OCI-LY3 (cell line): ENCODE measurements around the gene CEMIP.

Source experiments
- H2AFZ ChIP-seq: fragments of 200-600, 300-600 bp; shearing (Covaris generic); 2 replicates; pipeline ENCODE4 v1.6.0; 2014; ENCODE audit warnings: antibody characterized with exemption, low read depth, low read length
- H3K27ac ChIP-seq: fragments of 200-600, 300-600 bp; sonication (generic); 2 replicates; pipeline ENCODE4 v1.5.1; 2014; ENCODE audit warnings: mild to moderate bottlenecking, low read length, moderate library complexity, mixed read lengths
- H3K27me3 ChIP-seq: fragments of 200-600, 300-600 bp; sonication (generic); 2 replicates; pipeline ENCODE4 v1.6.1; 2014; ENCODE audit warnings: low read depth, low read length, mixed read lengths
- H3K36me3 ChIP-seq: fragments of 200-600, 300-600 bp; sonication (generic); replicated peaks from 2 replicates; pipeline ENCODE3; 2014; ENCODE audit warnings: low read depth, low read length, mixed read lengths
- H3K4me1 ChIP-seq: fragments of 300-600, 200-600 bp; sonication (generic); 2 replicates; pipeline ENCODE4 v1.6.1; 2014; ENCODE audit warnings: low read length, mixed read lengths
- H3K4me2 ChIP-seq: fragments of 200-600, 300-600 bp; sonication (generic); 2 replicates; pipeline ENCODE4 v1.6.1; 2014; ENCODE audit warnings: low read length, mixed read lengths
- H3K4me3 ChIP-seq: fragments of 300-600, 200-600 bp; sonication (generic); 2 replicates; pipeline ENCODE4 v1.5.1; 2014; ENCODE audit warnings: antibody characterized with exemption, mild to moderate bottlenecking, low read length, moderate library complexity
- H3K79me2 ChIP-seq: fragments of 300-600, 200-600 bp; shearing (Covaris generic); 2 replicates; pipeline ENCODE4 v1.6.1; 2014; ENCODE audit warnings: mild to moderate bottlenecking, low read length, mixed read lengths
- H3K9ac ChIP-seq: fragments of 300-600, 200-600 bp; shearing (Covaris generic); 2 replicates; pipeline ENCODE4 v1.6.0; 2014; ENCODE audit warnings: mild to moderate bottlenecking, low read length, moderate library complexity
- H3K9me3 ChIP-seq: fragments of 200-600, 300-600 bp; shearing (Covaris generic); 2 replicates; pipeline ENCODE4 v1.6.1; 2014; ENCODE audit warnings: low read length, mixed read lengths; ENCODE audit not compliant: insufficient read depth
- H4K20me1 ChIP-seq: fragments of 200-600, 300-600 bp; sonication (generic); 2 replicates; pipeline ENCODE4 v1.6.1; 2016; ENCODE audit warnings: low read length, mixed read lengths; ENCODE audit not compliant: insufficient read depth
- EZH2phosphoT487 ChIP-seq: fragments of 200-600 bp; shearing (Covaris generic); IDR thresholded peaks from 2 replicates; pipeline ENCODE4 v1.6.1; 2018; ENCODE audit warnings: antibody characterized with exemption, mixed run types, low read depth
- TF ChIP-seq, protein P1 (sequence below): fragments of 200-600, 300-600 bp; sonication (generic); IDR thresholded peaks from 2 replicates; pipeline ENCODE4 v1.5.1; 2014; ENCODE audit warnings: antibody characterized with exemption, low read length, low read depth

CEMIP gene

GRCh38 chr15:80791004-80791403 is 11.8 kb downstream of the CEMIP start:
- no peak for TF ChIP-seq EZH2phosphoT487
- TF ChIP-seq, protein P1, sequence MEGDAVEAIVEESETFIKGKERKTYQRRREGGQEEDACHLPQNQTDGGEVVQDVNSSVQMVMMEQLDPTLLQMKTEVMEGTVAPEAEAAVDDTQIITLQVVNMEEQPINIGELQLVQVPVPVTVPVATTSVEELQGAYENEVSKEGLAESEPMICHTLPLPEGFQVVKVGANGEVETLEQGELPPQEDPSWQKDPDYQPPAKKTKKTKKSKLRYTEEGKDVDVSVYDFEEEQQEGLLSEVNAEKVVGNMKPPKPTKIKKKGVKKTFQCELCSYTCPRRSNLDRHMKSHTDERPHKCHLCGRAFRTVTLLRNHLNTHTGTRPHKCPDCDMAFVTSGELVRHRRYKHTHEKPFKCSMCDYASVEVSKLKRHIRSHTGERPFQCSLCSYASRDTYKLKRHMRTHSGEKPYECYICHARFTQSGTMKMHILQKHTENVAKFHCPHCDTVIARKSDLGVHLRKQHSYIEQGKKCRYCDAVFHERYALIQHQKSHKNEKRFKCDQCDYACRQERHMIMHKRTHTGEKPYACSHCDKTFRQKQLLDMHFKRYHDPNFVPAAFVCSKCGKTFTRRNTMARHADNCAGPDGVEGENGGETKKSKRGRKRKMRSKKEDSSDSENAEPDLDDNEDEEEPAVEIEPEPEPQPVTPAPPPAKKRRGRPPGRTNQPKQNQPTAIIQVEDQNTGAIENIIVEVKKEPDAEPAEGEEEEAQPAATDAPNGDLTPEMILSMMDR, result no peak
- no peak overlapping the region for H3K4me3 ChIP-seq
- H2AFZ ChIP-seq, result no peak overlapping the region
- no peaks in the 10 kb centered on the region for H4K20me1 ChIP-seq
- 0 out of 2 replicates have a peak, but pooled peaks cover 6% of the 10 kb centered on the region for H3K27me3 ChIP-seq
- H3K4me1 ChIP-seq, result no peaks in the 10 kb centered on the region
- no peak overlapping the region for H3K27ac ChIP-seq
- no peak overlapping the region for H3K4me2 ChIP-seq
- no peaks in the 10 kb centered on the region for H3K9me3 ChIP-seq
- H3K9ac ChIP-seq, result no peak overlapping the region
- no peaks in the 10 kb centered on the region for H3K36me3 ChIP-seq
- H3K79me2 ChIP-seq, result no peaks in the 10 kb centered on the region

- Histone ChIP-seq H3K9me3 (no peaks in the 10 kb centered on the region), H3K4me1 (no peaks in the 10 kb centered on the region), H3K27me3 (no peaks in the 10 kb centered on the region), H3K9ac (no peak overlapping the region), H2AFZ (no peak overlapping the region), H3K4me3 (no peak overlapping the region), H3K36me3 (no peaks in the 10 kb centered on the region), H3K79me2 (no peaks in the 10 kb centered on the region), H3K4me2 (no peak overlapping the region), H4K20me1 (no peaks in the 10 kb centered on the region), H3K27ac (no peak overlapping the region)
- TF ChIP-seq, protein P1, result no peak
- no peak for TF ChIP-seq EZH2phosphoT487
Observed at GRCh38 chr15:80796407-80796806, 17.2 kb downstream of the CEMIP start.

DNA sequence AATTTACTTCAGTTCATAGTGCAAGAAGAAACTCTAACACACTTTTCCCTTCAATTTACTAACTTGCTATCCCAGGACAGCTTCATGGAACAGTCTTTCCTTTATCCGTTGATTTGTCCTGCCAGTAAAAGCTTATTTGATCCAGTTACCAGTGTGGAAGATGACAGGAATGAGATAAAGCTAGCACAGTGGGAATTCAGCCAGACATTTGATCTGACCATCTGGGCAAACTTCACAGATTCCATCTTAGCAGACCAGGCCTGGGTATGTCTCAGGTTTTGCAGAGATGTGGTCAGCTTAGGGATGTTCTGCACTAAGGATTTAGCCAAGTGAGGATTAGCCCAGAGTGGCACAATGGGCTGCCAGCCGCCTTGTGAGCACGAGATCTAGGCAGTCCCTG is 19.7 kb downstream of the CEMIP start:
- H3K9me3 ChIP-seq, result no peaks in the 10 kb centered on the region
- H3K4me2 ChIP-seq, result no peak overlapping the region
- H3K4me1 ChIP-seq, result peaks cover 4% of the 10 kb centered on the region; the same call in 1 of the 2 replicates
- no peak overlapping the region for H2AFZ ChIP-seq
- H3K27ac ChIP-seq, result no peak overlapping the region
- TF ChIP-seq, protein P1, result no peak
- TF ChIP-seq EZH2phosphoT487, result no peak
- no peak overlapping the region for H3K4me3 ChIP-seq
- H3K27me3 ChIP-seq, result no peaks in the 10 kb centered on the region
- no peaks in the 10 kb centered on the region for H3K79me2 ChIP-seq
- no peaks in the 10 kb centered on the region for H4K20me1 ChIP-seq
- no peak overlapping the region for H3K9ac ChIP-seq
- H3K36me3 ChIP-seq, result no peaks in the 10 kb centered on the region

- no peak overlapping the region for H3K4me3 ChIP-seq
- no peak overlapping the region for H3K27ac ChIP-seq
- H2AFZ ChIP-seq, result no peak overlapping the region
- H3K4me2 ChIP-seq, result no peak overlapping the region
- H3K9ac ChIP-seq, result no peak overlapping the region
- TF ChIP-seq, protein P1, result no peak
- no peak for TF ChIP-seq EZH2phosphoT487
- no peaks in the 10 kb centered on the region for H3K27me3 ChIP-seq
- peaks cover 4% of the 10 kb centered on the region; the same call in 1 of the 2 replicates for H3K4me1 ChIP-seq
- no peaks in the 10 kb centered on the region for H4K20me1 ChIP-seq
- H3K79me2 ChIP-seq, result no peaks in the 10 kb centered on the region
- no peaks in the 10 kb centered on the region for H3K36me3 ChIP-seq
- H3K9me3 ChIP-seq, result no peaks in the 10 kb centered on the region
Observed at GRCh38 chr15:80800067-80800466, 20.9 kb downstream of the CEMIP start.
